RWPE2 (cell line): ENCODE data around the gene PCSK4.

ENCODE experiments used
- ATAC-seq: fragments of 200-7000 bp; cut with Tn5 transposase; 3 replicates; pipeline ENCODE4 v1.9.1; 2021; ENCODE audit warnings: low read depth
- DNase-seq: peaks from one replicate; pipeline ENCODE4 v3.0.0-alpha.2; 2020; ENCODE audit warnings: low spot score
- H3K27ac ChIP-seq: fragments of 450-650 bp; 2 replicates; pipeline ENCODE4 v1.5.1; 2017; ENCODE audit warnings: mild to moderate bottlenecking; ENCODE audit not compliant: poor library complexity, severe bottlenecking
- H3K27me3 ChIP-seq: fragments of 250-450 bp; sonication (Bioruptor Pico); 2 replicates; pipeline ENCODE4 v1.5.1; 2021; ENCODE audit warnings: mild to moderate bottlenecking, moderate library complexity; ENCODE audit not compliant: insufficient read depth, poor library complexity, severe bottlenecking
- H3K36me3 ChIP-seq: fragments of 250-450 bp; sonication (Bioruptor Pico); 2 replicates; pipeline ENCODE4 v1.5.1; 2020; ENCODE audit warnings: low read depth, mild to moderate bottlenecking, moderate library complexity
- H3K4me1 ChIP-seq: fragments of 250-450 bp; sonication (Bioruptor Pico); 2 replicates; pipeline ENCODE4 v1.5.1; 2021; ENCODE audit warnings: mild to moderate bottlenecking, moderate library complexity; ENCODE audit not compliant: insufficient read depth, poor library complexity, severe bottlenecking
- H3K4me3 ChIP-seq: fragments of 250-450 bp; sonication (Bioruptor Pico); 2 replicates; pipeline ENCODE4 v1.5.1; 2021; ENCODE audit warnings: mild to moderate bottlenecking, moderate library complexity; ENCODE audit not compliant: severe bottlenecking
- H3K9me3 ChIP-seq: fragments of 250-450 bp; sonication (Bioruptor Pico); 2 replicates; pipeline ENCODE4 v1.5.1; 2021; ENCODE audit warnings: mild to moderate bottlenecking, moderate library complexity; ENCODE audit not compliant: severe bottlenecking
- TF ChIP-seq, protein P1 (sequence below): fragments of 450-650 bp; IDR thresholded peaks from one replicate; pipeline ENCODE4 v1.5.1; 2017; ENCODE audit warnings: mild to moderate bottlenecking, moderate library complexity; ENCODE audit not compliant: poor library complexity, severe bottlenecking

PCSK4 gene

DNA sequence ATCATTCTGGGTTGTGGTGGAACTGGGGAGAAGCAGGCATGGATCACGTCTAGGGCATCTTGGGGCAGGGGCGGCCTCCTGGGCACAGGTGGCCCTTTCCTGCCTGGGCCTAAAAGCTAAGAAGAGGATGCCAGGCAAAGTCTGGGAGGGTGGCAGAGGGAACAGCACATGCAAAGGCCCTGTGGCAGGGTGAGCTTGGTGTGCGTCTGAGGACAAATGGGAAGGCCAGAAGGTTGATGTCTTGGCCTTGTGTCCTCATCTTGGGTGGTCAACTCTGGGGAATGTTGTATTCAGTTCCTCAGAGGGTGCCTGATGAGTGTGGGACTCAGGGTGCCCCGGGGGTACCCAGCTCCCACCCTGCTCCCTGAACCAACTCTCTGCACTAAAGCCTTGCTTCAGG lies 28.3 kb upstream of the PCSK4 start:
- TF ChIP-seq, protein P1, sequence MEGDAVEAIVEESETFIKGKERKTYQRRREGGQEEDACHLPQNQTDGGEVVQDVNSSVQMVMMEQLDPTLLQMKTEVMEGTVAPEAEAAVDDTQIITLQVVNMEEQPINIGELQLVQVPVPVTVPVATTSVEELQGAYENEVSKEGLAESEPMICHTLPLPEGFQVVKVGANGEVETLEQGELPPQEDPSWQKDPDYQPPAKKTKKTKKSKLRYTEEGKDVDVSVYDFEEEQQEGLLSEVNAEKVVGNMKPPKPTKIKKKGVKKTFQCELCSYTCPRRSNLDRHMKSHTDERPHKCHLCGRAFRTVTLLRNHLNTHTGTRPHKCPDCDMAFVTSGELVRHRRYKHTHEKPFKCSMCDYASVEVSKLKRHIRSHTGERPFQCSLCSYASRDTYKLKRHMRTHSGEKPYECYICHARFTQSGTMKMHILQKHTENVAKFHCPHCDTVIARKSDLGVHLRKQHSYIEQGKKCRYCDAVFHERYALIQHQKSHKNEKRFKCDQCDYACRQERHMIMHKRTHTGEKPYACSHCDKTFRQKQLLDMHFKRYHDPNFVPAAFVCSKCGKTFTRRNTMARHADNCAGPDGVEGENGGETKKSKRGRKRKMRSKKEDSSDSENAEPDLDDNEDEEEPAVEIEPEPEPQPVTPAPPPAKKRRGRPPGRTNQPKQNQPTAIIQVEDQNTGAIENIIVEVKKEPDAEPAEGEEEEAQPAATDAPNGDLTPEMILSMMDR: no peak
- Histone ChIP-seq H3K27ac (no peak overlapping the region), H3K4me1 (no peaks in the 10 kb centered on the region), H3K4me3 (no peak overlapping the region), H3K36me3 (no peaks in the 10 kb centered on the region), H3K9me3 (no peaks in the 10 kb centered on the region), H3K27me3 (peaks cover 10% of the 10 kb centered on the region)
- no peak for ATAC-seq
- no peak for DNase-seq

DNA sequence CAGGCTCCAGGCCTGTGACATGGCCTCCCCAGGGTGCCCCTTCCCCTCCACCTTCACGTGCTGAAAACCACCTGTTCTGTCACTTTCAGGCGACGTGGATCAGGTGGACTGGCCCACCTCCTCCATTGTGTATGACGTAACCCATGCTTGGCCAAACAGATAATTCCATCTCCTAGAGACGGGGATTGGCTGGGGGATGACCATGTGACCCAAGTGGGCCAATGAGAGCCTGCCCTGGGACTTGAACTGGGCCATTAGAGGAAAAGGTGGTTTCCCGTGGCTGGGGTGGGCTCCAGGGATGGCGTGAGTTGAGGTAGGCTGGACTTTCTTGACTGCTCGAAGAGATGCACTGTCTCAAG lies 26.2 kb upstream of the PCSK4 start:
- ATAC-seq (no peak), DNase-seq (no peak)
- no peak overlapping the region for H3K27ac ChIP-seq

GRCh38 chr19:1514986-1515721 lies 25.0 kb upstream of the PCSK4 start:
- Histone ChIP-seq H3K36me3 (no peaks in the 10 kb centered on the region), H3K4me3 (no peak overlapping the region), H3K4me1 (peaks cover 4% of the 10 kb centered on the region), H3K9me3 (peaks cover 2% of the 10 kb centered on the region), H3K27me3 (no peaks in the 10 kb centered on the region), H3K27ac (no peak overlapping the region)
- ATAC-seq (no peak), DNase-seq (no peak)
- TF ChIP-seq, protein P1: no peak

More for the DNA sequence above, 26.2 kb upstream of the PCSK4 start:
- Histone ChIP-seq H3K9me3 (peaks cover 2% of the 10 kb centered on the region), H3K27me3 (no peaks in the 10 kb centered on the region), H3K36me3 (no peaks in the 10 kb centered on the region), H3K4me1 (peaks cover 4% of the 10 kb centered on the region), H3K4me3 (no peak overlapping the region)
- TF ChIP-seq, protein P1: no peak

DNA sequence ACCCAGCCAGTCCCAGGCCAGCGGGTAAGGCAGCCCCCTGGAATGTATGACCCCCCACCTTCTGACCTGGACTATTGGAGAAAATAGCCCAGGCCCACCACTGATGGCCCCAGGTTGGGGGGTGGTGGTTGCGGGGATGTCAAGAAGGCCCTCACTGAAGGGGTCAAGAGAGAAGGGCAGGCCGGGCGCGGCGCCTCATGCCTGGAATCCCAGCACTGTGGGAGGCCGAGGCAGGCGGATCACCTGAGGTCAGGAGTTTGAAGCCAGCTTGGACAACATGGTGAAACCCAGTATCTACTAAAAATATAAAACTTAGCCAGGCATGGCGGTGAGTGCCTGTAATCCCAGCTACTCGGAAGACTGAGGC lies 24.1 kb upstream of the PCSK4 start:
- Histone ChIP-seq H3K27me3 (no peaks in the 10 kb centered on the region), H3K36me3 (no peaks in the 10 kb centered on the region), H3K27ac (no peak overlapping the region), H3K4me3 (no peak overlapping the region), H3K9me3 (peaks cover 2% of the 10 kb centered on the region), H3K4me1 (peaks cover 4% of the 10 kb centered on the region)
- no peak for ATAC-seq
- no peak for DNase-seq
- TF ChIP-seq, protein P1: no peak
